Mesothelial cell of epicardium (in vitro differentiated cells): ENCODE results near the gene B3GALNT2. TPM values are rescaled to one million over a fixed set of nuclear protein-coding genes. Genes with fewer than 3 reads are reported as not detected.
"Not testable (repeated sequence)": the region's sequence is repeated elsewhere in the genome, so short reads cannot be mapped to it uniquely, and the experiment has no call there.

Experiments
- DNase-seq, 2 experiments: peaks; one replicate each; pipeline ENCODE4 v3.0.0; 2021; ENCODE audit warnings: low spot score in 2 of 2; ENCODE audit not compliant: unreplicated experiment in 2 of 2
- H3K27ac Mint-ChIP-seq: 2 replicates; pipeline ENCODE4 v1.8.0; 2021; ENCODE audit warnings: mixed read lengths
- H3K27me3 Mint-ChIP-seq: 2 replicates; pipeline ENCODE4 v1.8.0; 2021; ENCODE audit warnings: low read depth, mixed read lengths
- H3K36me3 Mint-ChIP-seq: 2 replicates; pipeline ENCODE4 v1.8.0; 2021; ENCODE audit warnings: mixed read lengths
- H3K4me1 Mint-ChIP-seq: 2 replicates; pipeline ENCODE4 v1.8.0; 2021; ENCODE audit warnings: mixed read lengths
- H3K4me3 Mint-ChIP-seq: 2 replicates; pipeline ENCODE4 v1.8.0; 2021; ENCODE audit warnings: mild to moderate bottlenecking, moderate library complexity, mixed read lengths
- H3K9me3 Mint-ChIP-seq: 2 replicates; pipeline ENCODE4 v1.8.0; 2021; ENCODE audit warnings: mixed read lengths
- CTCF ChIP-seq: fragments of 200-600 bp; sonication (generic); IDR thresholded peaks from one replicate; pipeline ENCODE4 v1.5.0; 2021; ENCODE audit warnings: antibody characterized with exemption; ENCODE audit not compliant: unreplicated experiment
- total RNA-seq: library from RNA; stranded (reverse); gene quantifications from 3 replicates; pipeline ENCODE4 v1.2.1, GENCODE V29; 2021

Gene B3GALNT2
- 27.6 to 30.6 TPM (median 28.7 TPM) in 3 replicates for total RNA-seq

DNA sequence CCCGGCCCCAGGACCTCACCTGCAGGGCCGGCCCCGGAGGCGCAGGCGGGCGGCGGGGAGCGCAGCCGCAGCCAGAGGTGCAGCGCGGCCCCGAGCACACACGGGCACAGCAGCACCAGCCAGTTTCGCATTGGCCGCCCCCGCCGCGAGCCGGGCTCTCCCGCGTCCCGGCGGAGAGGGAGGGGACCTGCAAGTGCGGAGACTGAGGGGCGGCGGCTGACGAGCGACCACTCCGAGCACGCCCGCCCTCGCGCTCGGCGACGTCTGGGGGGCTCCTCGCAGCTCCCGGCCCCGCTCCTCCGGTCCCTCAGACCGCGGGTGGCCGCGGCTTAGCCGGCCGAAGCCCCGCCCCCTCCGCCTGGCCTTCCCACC lies at the start of gene B3GALNT2:
Gene B3GALNT2, minus strand, starts transcription at position 331 of the 372 bp plus-strand sequence. Its CDS starts 200 bp downstream, at position 131.
- H3K27ac Mint-ChIP-seq = peak within 1 kb of the TSS; percentile 99
- TF ChIP-seq CTCF = no peak
- DNase-seq = no peak
- no peaks in the 10 kb centered on the region for H3K36me3 Mint-ChIP-seq
- peak within 1 kb of the TSS; percentile 89 for H3K4me3 Mint-ChIP-seq
- H3K27me3 Mint-ChIP-seq = no peaks in the 10 kb centered on the region
- no peaks in the 10 kb centered on the region for H3K9me3 Mint-ChIP-seq
- peaks cover 10% of the 10 kb centered on the region for H3K4me1 Mint-ChIP-seq

DNA sequence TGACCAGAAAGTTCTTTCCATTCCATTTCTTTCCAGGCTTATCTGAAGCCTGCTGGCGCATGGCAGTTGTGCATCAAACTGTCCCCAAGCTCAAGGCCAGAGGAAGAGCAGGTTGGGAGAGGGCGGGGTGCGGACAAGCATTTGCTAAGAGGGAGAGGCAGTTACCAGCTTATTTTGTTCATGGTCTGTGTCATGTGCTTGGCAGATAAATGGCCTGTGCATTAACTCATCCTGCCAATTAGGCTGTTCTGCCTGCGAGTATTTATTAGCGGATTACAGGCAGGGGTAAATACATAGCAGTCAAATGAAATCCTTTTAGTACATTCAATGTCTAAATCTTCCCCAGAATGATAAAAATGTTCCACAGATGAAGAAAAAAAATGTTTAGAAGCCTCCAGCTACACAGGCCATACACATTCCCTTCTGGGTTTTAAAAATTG lies 48.9 kb upstream of the B3GALNT2 start:
- DNase-seq = no peak
- H3K4me1 Mint-ChIP-seq = peaks cover 10% of the 10 kb centered on the region
- no peaks in the 10 kb centered on the region for H3K9me3 Mint-ChIP-seq
- H3K27me3 Mint-ChIP-seq = peaks cover 7% of the 10 kb centered on the region
- no peak for TF ChIP-seq CTCF
- no peak overlapping the region for H3K4me3 Mint-ChIP-seq
- H3K36me3 Mint-ChIP-seq = no peaks in the 10 kb centered on the region
- H3K27ac Mint-ChIP-seq = no peak overlapping the region

DNA sequence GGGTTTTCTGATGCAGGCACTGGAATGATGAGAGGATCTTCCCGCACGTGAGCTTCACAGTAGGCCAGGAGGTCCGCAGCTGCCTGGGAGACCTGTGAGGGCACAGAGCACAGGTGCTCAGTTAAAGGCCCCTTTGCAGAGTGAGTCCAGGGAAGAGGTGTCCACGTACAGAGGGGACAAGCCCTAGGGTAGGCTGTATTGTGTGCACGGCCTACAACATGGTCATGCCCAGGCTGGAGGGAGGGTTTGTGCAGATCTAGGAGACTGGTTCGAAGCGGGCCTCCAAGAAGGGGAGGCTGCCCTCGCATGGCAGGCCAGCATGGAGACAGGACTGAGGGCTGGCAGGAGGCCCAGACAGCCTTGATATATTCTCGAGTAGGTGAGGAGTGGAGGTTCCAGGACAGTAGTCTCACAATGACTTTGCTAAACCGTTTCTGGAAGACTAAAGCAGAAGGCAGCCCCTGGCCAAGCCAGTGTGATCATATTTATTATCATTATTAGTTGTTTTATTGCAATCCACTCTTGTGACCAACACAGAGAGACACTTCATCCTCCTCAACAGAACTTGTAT lies 48.0 kb upstream of the B3GALNT2 start:
- Mint-ChIP-seq H3K27me3 (peaks cover 11% of the 10 kb centered on the region), H3K9me3 (no peaks in the 10 kb centered on the region), H3K36me3 (no peaks in the 10 kb centered on the region), H3K4me1 (peaks cover 10% of the 10 kb centered on the region), H3K4me3 (no peak overlapping the region), H3K27ac (no peak overlapping the region)
- no peak for DNase-seq
- no peak for TF ChIP-seq CTCF

DNA sequence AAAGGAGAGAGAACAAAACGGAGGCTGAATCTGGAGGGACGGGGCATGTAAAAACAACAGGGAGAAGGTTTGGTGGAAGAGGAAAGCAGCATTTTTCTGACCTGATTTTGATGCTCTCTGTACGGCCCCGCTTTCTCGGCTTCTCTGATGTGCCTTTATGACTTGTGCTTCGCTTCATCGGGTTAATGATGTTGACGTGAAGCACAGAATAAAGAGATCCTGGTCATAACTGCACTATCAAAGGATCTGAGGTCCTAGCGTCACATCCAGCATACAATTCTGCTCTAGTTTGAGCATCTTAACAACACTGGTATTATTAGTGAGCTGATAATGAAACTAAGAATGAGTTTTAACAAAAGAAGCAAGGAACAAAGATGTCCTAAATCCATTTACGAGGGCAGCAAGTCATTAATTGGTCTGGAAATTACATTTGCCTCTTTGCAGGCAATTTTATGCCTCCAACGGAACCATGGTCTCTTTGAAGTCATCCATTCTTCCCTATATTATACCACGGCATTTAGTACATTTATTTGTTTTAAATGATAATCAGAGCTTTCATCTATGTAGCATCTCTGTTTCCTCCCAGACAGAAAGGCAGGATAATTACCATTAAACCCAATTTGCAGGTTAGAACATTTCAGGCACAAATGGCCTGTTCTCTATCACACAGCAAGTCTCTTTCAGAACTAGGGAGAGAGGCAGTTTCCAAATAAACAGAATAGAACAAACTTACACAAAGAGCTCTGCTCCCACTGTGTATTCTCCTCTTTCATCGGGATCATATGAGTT lies 45.3 kb upstream of the B3GALNT2 start:
- Mint-ChIP-seq H3K9me3 (no peaks in the 10 kb centered on the region), H3K36me3 (no peaks in the 10 kb centered on the region), H3K27me3 (peaks cover 14% of the 10 kb centered on the region), H3K4me3 (no peak overlapping the region), H3K4me1 (peaks cover 10% of the 10 kb centered on the region), H3K27ac (no peak overlapping the region)
- TF ChIP-seq CTCF = no peak
- no peak for DNase-seq

DNA sequence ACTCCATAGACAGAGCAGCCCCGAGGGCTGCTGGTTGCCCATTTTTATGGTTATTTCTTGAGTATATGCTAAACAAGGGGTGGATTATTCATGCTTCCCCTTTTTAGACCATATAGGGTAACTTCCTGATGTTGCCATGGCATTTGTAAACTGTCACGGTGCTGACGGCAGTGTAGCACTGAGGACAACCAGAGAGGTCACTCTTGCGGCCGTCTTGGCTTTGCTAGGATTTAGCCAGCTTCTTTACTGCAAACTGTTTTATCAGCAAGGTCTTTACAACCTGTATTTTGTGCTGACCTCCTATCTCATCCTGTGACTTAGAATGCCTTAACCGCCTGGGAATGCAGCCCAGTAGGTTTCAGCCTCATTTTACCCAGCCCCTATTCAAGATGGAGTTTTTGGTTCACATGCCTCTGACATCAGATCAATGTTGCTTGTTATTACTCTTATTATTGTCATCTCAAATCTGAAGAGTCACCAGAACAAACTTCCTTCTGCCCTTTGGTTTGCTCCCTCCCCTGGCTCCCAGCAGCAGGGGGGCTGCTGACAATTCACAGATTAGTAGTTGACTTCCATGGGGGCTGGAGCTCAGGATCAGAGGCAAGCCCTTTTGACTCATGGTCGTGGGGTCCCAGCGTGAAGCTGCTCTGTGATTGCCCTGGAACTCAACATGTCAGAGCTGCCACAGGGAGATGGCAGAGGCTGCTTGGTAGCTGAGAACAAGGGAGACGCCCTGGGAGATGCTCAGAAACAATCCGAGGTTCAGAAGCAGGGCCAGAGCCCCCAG lies 42.3 kb upstream of the B3GALNT2 start:
- DNase-seq, H3K4me1 Mint-ChIP-seq, H3K36me3 Mint-ChIP-seq, H3K27ac Mint-ChIP-seq, H3K4me3 Mint-ChIP-seq, H3K9me3 Mint-ChIP-seq: not testable (repeated sequence)
- H3K27me3 Mint-ChIP-seq = peaks cover 14% of the 10 kb centered on the region
